ENCODE measurements around the gene IGFBP3.

IGFBP3 gene

DNA sequence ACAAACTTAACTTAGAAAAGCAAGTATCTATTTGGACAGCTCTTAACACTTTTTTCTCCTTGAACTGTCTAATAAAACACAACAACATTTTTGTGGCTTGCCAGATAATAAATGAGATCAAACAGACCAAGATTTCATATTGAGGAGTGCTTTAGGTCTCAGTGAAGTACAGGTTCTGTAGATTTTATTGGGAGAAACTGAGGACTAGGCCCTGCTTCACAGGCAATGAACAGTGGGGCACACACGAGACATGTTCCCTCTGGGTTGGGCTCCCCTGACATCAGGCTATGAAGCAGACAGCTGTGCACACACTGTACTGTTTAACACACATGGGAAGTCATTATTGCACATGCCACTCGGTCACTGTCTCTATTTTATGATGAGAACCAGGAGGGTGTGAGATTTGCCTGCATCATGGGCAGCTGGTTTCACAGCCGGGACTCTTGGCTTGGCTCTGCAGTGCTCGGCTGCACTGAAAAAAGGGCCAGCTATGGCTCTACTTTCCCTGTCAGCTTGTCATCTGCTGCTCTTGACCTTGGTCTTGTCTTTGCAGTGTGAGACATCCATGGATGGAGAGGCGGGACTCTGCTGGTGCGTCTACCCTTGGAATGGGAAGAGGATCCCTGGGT lies 28.6 kb downstream of the IGFBP3 start:
- Histone ChIP-seq H3K4me3 (ENCODE audit: low read depth, low read length) (no peak overlapping the region), H3K9me3 (no peaks in the 10 kb centered on the region), H3K27me3 (peaks cover 35% of the 10 kb centered on the region), H3K4me1 (no peaks in the 10 kb centered on the region), H3K36me3 (no peaks in the 10 kb centered on the region)
- no peak for DNase-seq
- TF ChIP-seq CTCF (IDR thresholded peaks at IDR 0.05; ENCODE audit: low read depth, low read length): no peak

DNA sequence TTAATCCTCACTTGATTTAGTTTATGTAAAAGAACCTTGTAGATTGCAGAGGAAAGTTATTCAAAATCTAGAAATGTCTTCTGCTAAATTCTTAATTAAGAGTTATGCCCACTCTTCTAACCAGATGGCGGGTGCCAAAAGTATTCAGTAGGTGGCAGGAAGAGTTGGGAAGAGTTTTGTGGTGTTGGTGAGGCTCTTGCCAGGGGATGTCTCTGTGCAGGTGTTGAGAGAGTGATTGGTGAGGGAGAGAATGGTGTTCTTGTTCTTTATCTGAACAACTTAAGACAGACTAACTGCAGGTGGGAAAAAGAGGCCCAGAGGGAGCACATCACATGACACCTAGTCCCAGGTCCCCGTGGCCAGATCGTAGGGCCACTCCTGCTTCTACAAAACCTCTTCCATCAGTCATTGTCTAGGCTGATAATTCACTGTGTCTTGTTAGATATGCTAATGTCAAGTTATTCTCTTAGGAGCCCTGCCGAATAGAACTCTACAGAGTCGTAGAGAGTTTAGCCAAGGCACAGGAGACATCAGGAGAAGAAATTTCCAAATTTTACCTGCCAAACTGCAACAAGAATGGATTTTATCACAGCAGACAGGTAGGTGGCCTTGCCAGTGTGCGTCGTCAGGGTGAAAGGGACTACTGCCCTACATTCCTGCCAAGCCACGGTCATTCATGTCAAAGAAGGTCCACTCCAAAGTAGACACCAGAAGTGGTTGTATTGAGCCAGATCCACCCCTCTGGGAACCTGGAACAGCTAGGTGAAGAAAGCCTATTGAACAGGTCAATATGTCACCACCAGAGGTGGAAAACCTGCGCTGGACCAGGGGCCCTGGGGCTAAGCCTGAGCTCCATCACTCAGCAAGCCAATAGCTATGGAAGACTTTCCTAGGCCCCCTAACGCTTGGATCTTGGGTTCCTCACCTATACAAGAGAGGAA lies 29.3 kb downstream of the IGFBP3 start:
- no peaks in the 10 kb centered on the region for H3K36me3 ChIP-seq
- H3K27me3 ChIP-seq: peaks cover 41% of the 10 kb centered on the region
- H3K9me3 ChIP-seq: no peaks in the 10 kb centered on the region
- TF ChIP-seq CTCF (IDR thresholded peaks at IDR 0.05; ENCODE audit: low read depth, low read length): no peak
- DNase-seq: no peak
- H3K4me3 ChIP-seq (ENCODE audit: low read depth, low read length): no peak overlapping the region
- H3K4me1 ChIP-seq: no peaks in the 10 kb centered on the region

- no peak overlapping the region for H3K4me3 ChIP-seq (ENCODE audit: low read depth, low read length)
- peaks cover 41% of the 10 kb centered on the region for H3K27me3 ChIP-seq
- H3K9me3 ChIP-seq: no peaks in the 10 kb centered on the region
- DNase-seq: no peak
- H3K4me1 ChIP-seq: no peaks in the 10 kb centered on the region
- peak; percentile 62 for TF ChIP-seq CTCF (IDR thresholded peaks at IDR 0.05; ENCODE audit: low read depth, low read length)
- H3K36me3 ChIP-seq: no peaks in the 10 kb centered on the region
These were observed 30.1 kb downstream of the IGFBP3 start for GRCh38 chr7:45890902-45891461.

DNA sequence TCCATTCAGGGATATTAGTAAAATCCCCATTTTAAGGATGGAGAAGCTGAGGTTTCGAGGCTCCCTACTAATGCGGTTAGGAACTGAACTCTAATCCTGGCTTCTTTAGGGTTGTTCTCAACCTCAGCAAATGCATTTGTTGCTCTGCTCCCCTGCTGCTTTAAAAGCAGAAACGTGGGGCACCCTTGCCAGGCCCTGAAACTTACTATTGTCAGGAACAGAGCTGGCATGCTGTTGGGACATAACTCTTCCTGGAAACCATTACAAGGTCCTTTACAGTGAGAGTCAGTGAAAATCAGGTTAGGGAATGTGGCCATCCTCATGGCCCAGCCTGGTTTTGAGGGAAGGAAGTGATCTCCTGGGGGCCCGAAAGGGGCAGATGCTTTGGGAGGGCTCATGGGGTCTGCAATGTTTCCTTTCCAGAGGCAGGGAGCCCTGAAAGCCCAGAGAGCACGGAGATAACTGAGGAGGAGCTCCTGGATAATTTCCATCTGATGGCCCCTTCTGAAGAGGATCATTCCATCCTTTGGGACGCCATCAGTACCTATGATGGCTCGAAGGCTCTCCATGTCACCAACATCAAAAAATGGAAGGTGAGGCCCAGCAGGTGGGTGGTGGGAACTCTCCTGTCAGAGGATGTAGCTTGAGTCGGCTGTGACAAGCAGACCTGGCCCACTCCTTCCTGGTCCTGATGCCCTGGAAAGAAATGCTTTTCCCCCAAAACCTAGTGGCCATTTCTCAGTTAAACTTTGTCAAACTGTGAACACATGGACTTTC lies 30.8 kb downstream of the IGFBP3 start:
- no peak for TF ChIP-seq CTCF (IDR thresholded peaks at IDR 0.05; ENCODE audit: low read depth, low read length)
- Histone ChIP-seq H3K27me3 (peaks cover 41% of the 10 kb centered on the region), H3K36me3 (no peaks in the 10 kb centered on the region), H3K4me1 (no peaks in the 10 kb centered on the region), H3K9me3 (no peaks in the 10 kb centered on the region), H3K4me3 (ENCODE audit: low read depth, low read length) (no peak overlapping the region)
- DNase-seq: no peak

DNA sequence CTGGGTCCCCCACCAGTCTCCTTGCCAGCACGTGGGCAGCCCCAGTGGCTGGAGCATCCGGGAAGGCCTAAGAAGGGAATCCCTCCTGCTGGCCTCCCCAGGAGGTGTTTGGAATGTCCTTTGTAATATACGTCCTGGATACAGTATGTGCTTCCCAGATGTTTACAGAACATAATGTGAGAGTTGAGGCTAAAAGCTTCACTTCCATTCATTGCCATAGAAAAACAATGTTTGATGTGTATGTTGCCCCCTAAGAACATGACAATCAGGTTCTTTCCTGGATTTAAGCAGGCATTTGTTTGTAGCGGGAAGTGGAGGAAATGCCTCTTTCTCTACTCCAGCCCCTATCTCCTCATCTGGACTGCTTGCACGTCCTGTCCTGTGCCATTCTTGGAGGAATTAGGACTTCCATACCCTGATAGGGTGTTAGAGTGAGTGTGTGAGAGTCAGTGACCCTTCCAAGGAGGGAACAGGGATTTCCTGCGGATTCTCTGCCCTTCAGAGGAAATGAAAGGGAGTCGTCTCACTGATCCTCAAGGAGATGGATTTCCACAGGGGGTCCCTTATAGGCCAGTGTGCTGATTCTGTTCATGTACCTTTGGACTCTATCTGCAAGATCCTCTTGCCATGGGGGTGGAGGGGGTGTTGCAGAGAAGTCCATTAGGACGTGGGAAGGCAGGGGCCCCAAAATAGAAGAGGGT lies 31.6 kb downstream of the IGFBP3 start:
- no peak for DNase-seq
- no peaks in the 10 kb centered on the region for H3K36me3 ChIP-seq
- H3K9me3 ChIP-seq: no peaks in the 10 kb centered on the region
- peaks cover 41% of the 10 kb centered on the region for H3K27me3 ChIP-seq
- TF ChIP-seq CTCF (IDR thresholded peaks at IDR 0.05; ENCODE audit: low read depth, low read length): no peak
- H3K4me1 ChIP-seq: no peaks in the 10 kb centered on the region
- no peak overlapping the region for H3K4me3 ChIP-seq (ENCODE audit: low read depth, low read length)

All from BE2C (cell line).